ENCODE results near the gene BMPR1B. TPM values are rescaled to one million over a fixed set of nuclear protein-coding genes. Genes with fewer than 3 reads are reported as not detected.

BMPR1B gene
- total RNA-seq, 1 experiment from 2014 or later, result 0.35 TPM

DNA sequence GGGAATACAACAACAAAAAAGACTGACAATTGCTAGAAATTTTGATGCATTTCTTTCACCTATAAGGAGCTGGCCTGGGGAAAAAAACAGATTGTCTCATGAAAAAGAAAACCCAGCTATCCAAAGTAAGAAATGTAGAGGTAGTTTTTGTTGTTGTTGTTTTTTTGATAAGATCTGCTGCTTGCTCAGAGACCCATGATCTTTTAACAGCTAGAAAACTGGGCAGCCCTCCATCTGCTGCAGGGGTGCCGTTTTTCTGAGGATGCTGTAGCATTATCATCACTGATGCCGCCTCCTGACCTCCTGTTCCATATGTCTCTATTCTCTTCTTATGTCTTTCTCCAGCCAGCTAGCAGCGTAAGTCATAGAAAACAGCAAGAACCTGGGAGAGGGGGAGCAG lies 98.3 kb downstream of the BMPR1B start:
- TF ChIP-seq CTCF (conservative IDR thresholded peaks at IDR 0.05), result no peak
- no peak overlapping the region for H3T11ph ChIP-seq (ENCODE audit: low read length)
- Mint-ChIP-seq H3K4me1 (peaks cover 0 to 10% of the 10 kb centered on the region in 2 experiments; a peak in 3 of 4 replicates), H3K27me3 (ENCODE audit: low read depth) (no peaks in the 10 kb centered on the region), H3K9me3 (no peaks in the 10 kb centered on the region), H3K4me3 (no peak overlapping the region), H3K27ac (no peak overlapping the region), H3K36me3 (ENCODE audit: insufficient read depth in 1 of 3, low read depth in 3 of 3) (no peaks in the 10 kb centered on the region)
- H3K4me2 ChIP-seq (ENCODE audit: insufficient read depth, insufficient read length, low read length), result no peak overlapping the region
- H3K79me2 ChIP-seq (ENCODE audit: insufficient read depth, low read length), result no peaks in the 10 kb centered on the region
- no peak overlapping the region for H4K8ac ChIP-seq (replicated peaks; ENCODE audit: insufficient read length, low read depth, low read length)
- H2BK15ac ChIP-seq (ENCODE audit: low read depth, low read length), result no peak overlapping the region
- H2BK12ac ChIP-seq (ENCODE audit: insufficient read length, low read depth, low read length), result no peak overlapping the region
- H3K4me1 ChIP-seq (ENCODE audit: insufficient read depth, low read length), result no peaks in the 10 kb centered on the region
- no peak overlapping the region for H2BK5ac ChIP-seq (ENCODE audit: insufficient read length, low read length)
- WGBS (ENCODE audit: extremely low coverage, insufficient read length, low lambda C conversion rate), result no CpG with 5 or more reads among the region's 3 CpGs
- no peak overlapping the region for H2BK20ac ChIP-seq (ENCODE audit: low read depth, low read length, poor library complexity, severe bottlenecking)
- DNase-seq, result no peak
- H3K9ac ChIP-seq (ENCODE audit: extremely low read depth, insufficient read length, low read length), result no peak overlapping the region
- no peaks in the 10 kb centered on the region for H3K79me1 ChIP-seq (ENCODE audit: insufficient read depth, low read depth, low read length, poor library complexity, severe bottlenecking)
- no peak overlapping the region for H4K5ac ChIP-seq (ENCODE audit: insufficient read length, low read depth, low read length)
- H3K27me3 ChIP-seq (ENCODE audit: insufficient read depth, low read length), result no peaks in the 10 kb centered on the region
- no peak overlapping the region for H3K18ac ChIP-seq (ENCODE audit: insufficient read length, low read depth, low read length)
- H2AFZ ChIP-seq (ENCODE audit: low read length), result no peak overlapping the region
- H3K56ac ChIP-seq (ENCODE audit: insufficient read length, low read depth, low read length), result no peak overlapping the region
- H3K27ac ChIP-seq (ENCODE audit: insufficient read length, low read depth, low read length), result no peak overlapping the region
- no peak overlapping the region for H2BK120ac ChIP-seq (ENCODE audit: low read depth, low read length, poor library complexity, severe bottlenecking)
- no peak overlapping the region for H3K23ac ChIP-seq (ENCODE audit: insufficient read length, low read depth, low read length)
- H3K9me3 ChIP-seq (ENCODE audit: control insufficient read depth, low read depth, low read length), result no peaks in the 10 kb centered on the region
- no peak overlapping the region for H3K14ac ChIP-seq (ENCODE audit: insufficient read depth, low read length)
- H4K91ac ChIP-seq (ENCODE audit: insufficient read length, low read depth, low read length), result no peak overlapping the region
- no peak overlapping the region for H3K4ac ChIP-seq (ENCODE audit: low read depth, low read length)
- no peaks in the 10 kb centered on the region for H4K20me1 ChIP-seq (ENCODE audit: control insufficient read depth, insufficient read depth, insufficient read length)
- H3K23me2 ChIP-seq (ENCODE audit: insufficient read length, low read depth, low read length, poor library complexity, severe bottlenecking), result no peaks in the 10 kb centered on the region
- no peak overlapping the region for H2AK5ac ChIP-seq (ENCODE audit: insufficient read length, low read length)

All from H9 (cell line).